HepG2 (cell line): ENCODE measurements around the gene ATP6V0D1. TPM values are rescaled to one million over a fixed set of nuclear protein-coding genes. Genes with fewer than 3 reads are reported as not detected.

ENCODE experiments used
- DR1 ChIP-seq: sonication (generic); formaldehyde crosslinking; IDR thresholded peaks from 2 replicates; pipeline ENCODE4 v1.8.0; 2021; ENCODE audit warnings: mild to moderate bottlenecking, missing genetic modification reagents, inconsistent platforms
- SAFB2 ChIP-seq: sonication (generic); formaldehyde crosslinking; IDR thresholded peaks from 2 replicates; pipeline ENCODE4 v1.5.1; 2020; ENCODE audit warnings: missing genetic modification reagents, low read depth, mild to moderate bottlenecking, borderline replicate concordance
- SNAPC2 ChIP-seq: sonication (generic); formaldehyde crosslinking; IDR thresholded peaks from 2 replicates; pipeline ENCODE4 v1.8.1; 2022; ENCODE audit warnings: mild to moderate bottlenecking, missing genetic modification reagents
- TBP ChIP-seq: sonication (generic); formaldehyde crosslinking; IDR thresholded peaks from 2 replicates; pipeline ENCODE4 v1.5.0; 2020; ENCODE audit warnings: missing genetic modification reagents
- TBX3 ChIP-seq: fragments of 450-650 bp; IDR thresholded peaks from 2 replicates; pipeline ENCODE4 v1.6.1; 2017; ENCODE audit warnings: antibody characterized with exemption, mild to moderate bottlenecking, inconsistent platforms, borderline replicate concordance
- ZFP41 ChIP-seq: sonication (generic); formaldehyde crosslinking; IDR thresholded peaks from 2 replicates; pipeline ENCODE4 v1.4.0; 2020; ENCODE audit warnings: mild to moderate bottlenecking, missing genetic modification reagents, borderline replicate concordance
- ZNF101 ChIP-seq: sonication (generic); formaldehyde crosslinking; IDR thresholded peaks from 2 replicates; pipeline ENCODE4 v1.4.0; 2020; ENCODE audit warnings: mild to moderate bottlenecking, low read depth, missing genetic modification reagents, borderline replicate concordance
- ZNF234 ChIP-seq: sonication (generic); formaldehyde crosslinking; conservative IDR thresholded peaks from 2 replicates; pipeline ENCODE4 v1.5.1; 2020; ENCODE audit warnings: mild to moderate bottlenecking, missing genetic modification reagents
- ZNF343 ChIP-seq: sonication (generic); formaldehyde crosslinking; IDR thresholded peaks from 2 replicates; pipeline ENCODE4 v1.4.0; 2020; ENCODE audit warnings: mild to moderate bottlenecking, missing genetic modification reagents
- ZNF441 ChIP-seq: sonication (generic); formaldehyde crosslinking; IDR thresholded peaks from 2 replicates; pipeline ENCODE4 v1.7.0; 2021; ENCODE audit warnings: missing genetic modification reagents, borderline replicate concordance
- ZNF746 ChIP-seq: sonication (generic); formaldehyde crosslinking; IDR thresholded peaks from 2 replicates; pipeline ENCODE4 v1.8.0; 2022; ENCODE audit warnings: mild to moderate bottlenecking, missing genetic modification reagents
- polyA plus RNA-seq, 8 experiments: library from polyadenylated mRNA; depleted of rRNA in 3 of 8; stranded (reverse) in 7 of 8; unstranded in 1 of 8; fragments of >200 nt; fragmentation: Illumina TruSeq in 4 of 8; extraction: Trizol in 4 of 8; gene quantifications; 2 replicates each; pipeline versions ENCODE4 v1.2.1 to v1.2.3, GENCODE V29; 2011 to 2016; ENCODE audit warnings: low read depth in 4 of 8, missing spikeins in 1 of 8, mixed read lengths in 1 of 8; ENCODE audit not compliant: insufficient read depth in 1 of 8
- total RNA-seq, 5 experiments: library from RNA; depleted of rRNA; stranded (reverse); fragments of >200 nt; fragmentation: Illumina TruSeq; extraction: Trizol; gene quantifications; 2 replicates each; pipeline ENCODE4 v1.2.3, GENCODE V29; 2016; ENCODE audit warnings: low read depth in 1 of 5
- TF ChIP-seq, protein P1 (sequence below), 2 experiments: fragments of 450-650 bp in 1 of 2; sonication (generic) in 1 of 2; formaldehyde crosslinking in 1 of 2; IDR thresholded peaks; 2 replicates each; pipeline versions ENCODE4 v1.6.1 to v1.8.0; 2016 to 2022; ENCODE audit warnings: antibody characterized with exemption in 1 of 2, mild to moderate bottlenecking in 1 of 2, missing genetic modification reagents in 1 of 2
- TF ChIP-seq, protein P2 (sequence below): sonication (generic); formaldehyde crosslinking; IDR thresholded peaks from 2 replicates; pipeline ENCODE4 v1.5.1; 2020; ENCODE audit warnings: missing genetic modification reagents, mild to moderate bottlenecking, borderline replicate concordance
- TF ChIP-seq, protein P3 (sequence below): sonication (generic); formaldehyde crosslinking; IDR thresholded peaks from 2 replicates; pipeline ENCODE4 v1.5.1; 2020; ENCODE audit warnings: mild to moderate bottlenecking, moderate library complexity, missing genetic modification reagents
- TF ChIP-seq, protein P4 (sequence below): sonication (generic); formaldehyde crosslinking; IDR thresholded peaks from 2 replicates; pipeline ENCODE4 v1.4.0; 2020; ENCODE audit warnings: missing genetic modification reagents

Gene ATP6V0D1
- total and polyA plus RNA-seq, 2 of the 13 experiments (the other 11 are each of a cell fraction or from before 2014, with no cell fraction given) = 51.1 to 61.3 TPM

DNA sequence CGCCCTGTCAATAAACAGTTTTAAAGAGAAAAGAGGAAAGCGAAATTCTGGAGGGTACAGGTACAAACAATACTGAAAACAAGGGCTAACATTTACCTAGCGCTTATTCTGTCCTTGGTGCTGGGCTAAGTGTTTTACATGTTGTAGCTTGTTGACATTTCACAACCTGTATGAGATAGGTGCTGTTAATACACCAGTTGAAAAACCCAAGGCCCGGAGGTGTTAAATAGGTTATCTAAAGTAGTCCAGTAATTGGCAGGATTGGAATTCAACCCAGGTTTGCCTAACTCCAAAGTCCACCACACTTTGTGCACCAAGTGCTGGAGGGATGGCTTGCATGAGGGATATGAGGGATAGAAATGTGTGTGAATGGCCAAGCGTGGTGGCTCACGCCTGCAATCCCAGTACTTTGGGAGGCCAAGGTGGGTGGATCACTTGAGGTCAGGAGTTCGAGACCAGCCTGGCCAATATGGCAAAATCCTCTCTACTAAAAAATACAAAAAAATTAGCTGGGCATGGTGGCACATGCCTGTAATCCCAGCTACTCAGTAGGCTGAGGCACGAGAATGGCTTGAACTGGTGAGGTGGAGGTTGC is 2.9 kb downstream of the ATP6V0D1 start (continued):
- TF ChIP-seq, protein P1, sequence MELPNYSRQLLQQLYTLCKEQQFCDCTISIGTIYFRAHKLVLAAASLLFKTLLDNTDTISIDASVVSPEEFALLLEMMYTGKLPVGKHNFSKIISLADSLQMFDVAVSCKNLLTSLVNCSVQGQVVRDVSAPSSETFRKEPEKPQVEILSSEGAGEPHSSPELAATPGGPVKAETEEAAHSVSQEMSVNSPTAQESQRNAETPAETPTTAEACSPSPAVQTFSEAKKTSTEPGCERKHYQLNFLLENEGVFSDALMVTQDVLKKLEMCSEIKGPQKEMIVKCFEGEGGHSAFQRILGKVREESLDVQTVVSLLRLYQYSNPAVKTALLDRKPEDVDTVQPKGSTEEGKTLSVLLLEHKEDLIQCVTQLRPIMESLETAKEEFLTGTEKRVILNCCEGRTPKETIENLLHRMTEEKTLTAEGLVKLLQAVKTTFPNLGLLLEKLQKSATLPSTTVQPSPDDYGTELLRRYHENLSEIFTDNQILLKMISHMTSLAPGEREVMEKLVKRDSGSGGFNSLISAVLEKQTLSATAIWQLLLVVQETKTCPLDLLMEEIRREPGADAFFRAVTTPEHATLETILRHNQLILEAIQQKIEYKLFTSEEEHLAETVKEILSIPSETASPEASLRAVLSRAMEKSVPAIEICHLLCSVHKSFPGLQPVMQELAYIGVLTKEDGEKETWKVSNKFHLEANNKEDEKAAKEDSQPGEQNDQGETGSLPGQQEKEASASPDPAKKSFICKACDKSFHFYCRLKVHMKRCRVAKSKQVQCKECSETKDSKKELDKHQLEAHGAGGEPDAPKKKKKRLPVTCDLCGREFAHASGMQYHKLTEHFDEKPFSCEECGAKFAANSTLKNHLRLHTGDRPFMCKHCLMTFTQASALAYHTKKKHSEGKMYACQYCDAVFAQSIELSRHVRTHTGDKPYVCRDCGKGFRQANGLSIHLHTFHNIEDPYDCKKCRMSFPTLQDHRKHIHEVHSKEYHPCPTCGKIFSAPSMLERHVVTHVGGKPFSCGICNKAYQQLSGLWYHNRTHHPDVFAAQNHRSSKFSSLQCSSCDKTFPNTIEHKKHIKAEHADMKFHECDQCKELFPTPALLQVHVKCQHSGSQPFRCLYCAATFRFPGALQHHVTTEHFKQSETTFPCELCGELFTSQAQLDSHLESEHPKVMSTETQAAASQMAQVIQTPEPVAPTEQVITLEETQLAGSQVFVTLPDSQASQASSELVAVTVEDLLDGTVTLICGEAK (IDR thresholded peaks at IDR 0.05) = no peak
- TF ChIP-seq, protein P1 (CRISPR knock-in tag; IDR thresholded peaks at IDR 0.05) = no peak
- no peak for TF ChIP-seq TBP (CRISPR knock-in tag)
- TF ChIP-seq, protein P2, sequence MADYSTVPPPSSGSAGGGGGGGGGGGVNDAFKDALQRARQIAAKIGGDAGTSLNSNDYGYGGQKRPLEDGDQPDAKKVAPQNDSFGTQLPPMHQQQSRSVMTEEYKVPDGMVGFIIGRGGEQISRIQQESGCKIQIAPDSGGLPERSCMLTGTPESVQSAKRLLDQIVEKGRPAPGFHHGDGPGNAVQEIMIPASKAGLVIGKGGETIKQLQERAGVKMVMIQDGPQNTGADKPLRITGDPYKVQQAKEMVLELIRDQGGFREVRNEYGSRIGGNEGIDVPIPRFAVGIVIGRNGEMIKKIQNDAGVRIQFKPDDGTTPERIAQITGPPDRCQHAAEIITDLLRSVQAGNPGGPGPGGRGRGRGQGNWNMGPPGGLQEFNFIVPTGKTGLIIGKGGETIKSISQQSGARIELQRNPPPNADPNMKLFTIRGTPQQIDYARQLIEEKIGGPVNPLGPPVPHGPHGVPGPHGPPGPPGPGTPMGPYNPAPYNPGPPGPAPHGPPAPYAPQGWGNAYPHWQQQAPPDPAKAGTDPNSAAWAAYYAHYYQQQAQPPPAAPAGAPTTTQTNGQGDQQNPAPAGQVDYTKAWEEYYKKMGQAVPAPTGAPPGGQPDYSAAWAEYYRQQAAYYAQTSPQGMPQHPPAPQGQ (CRISPR knock-in tag) = no peak
- TF ChIP-seq, protein P3, sequence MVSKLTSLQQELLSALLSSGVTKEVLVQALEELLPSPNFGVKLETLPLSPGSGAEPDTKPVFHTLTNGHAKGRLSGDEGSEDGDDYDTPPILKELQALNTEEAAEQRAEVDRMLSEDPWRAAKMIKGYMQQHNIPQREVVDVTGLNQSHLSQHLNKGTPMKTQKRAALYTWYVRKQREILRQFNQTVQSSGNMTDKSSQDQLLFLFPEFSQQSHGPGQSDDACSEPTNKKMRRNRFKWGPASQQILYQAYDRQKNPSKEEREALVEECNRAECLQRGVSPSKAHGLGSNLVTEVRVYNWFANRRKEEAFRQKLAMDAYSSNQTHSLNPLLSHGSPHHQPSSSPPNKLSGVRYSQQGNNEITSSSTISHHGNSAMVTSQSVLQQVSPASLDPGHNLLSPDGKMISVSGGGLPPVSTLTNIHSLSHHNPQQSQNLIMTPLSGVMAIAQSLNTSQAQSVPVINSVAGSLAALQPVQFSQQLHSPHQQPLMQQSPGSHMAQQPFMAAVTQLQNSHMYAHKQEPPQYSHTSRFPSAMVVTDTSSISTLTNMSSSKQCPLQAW (CRISPR knock-in tag) = no peak
- no peak for TF ChIP-seq ZFP41 (CRISPR knock-in tag)
- TF ChIP-seq ZNF343 (CRISPR knock-in tag) = no peak
- no peak for TF ChIP-seq ZNF746 (CRISPR knock-in tag)
- TF ChIP-seq ZNF441 (CRISPR knock-in tag) = no peak
- 0 out of 2 replicates have a peak, but pooled peaks have one; percentile 15 for TF ChIP-seq DR1
- TF ChIP-seq SNAPC2 = no peak
- no peak for TF ChIP-seq ZNF234
- TF ChIP-seq, protein P4, sequence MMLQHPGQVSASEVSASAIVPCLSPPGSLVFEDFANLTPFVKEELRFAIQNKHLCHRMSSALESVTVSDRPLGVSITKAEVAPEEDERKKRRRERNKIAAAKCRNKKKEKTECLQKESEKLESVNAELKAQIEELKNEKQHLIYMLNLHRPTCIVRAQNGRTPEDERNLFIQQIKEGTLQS (CRISPR knock-in tag) = no peak
- TF ChIP-seq ZNF101 (CRISPR knock-in tag) = no peak
- TF ChIP-seq TBX3 = peak; percentile 98
- TF ChIP-seq SAFB2 (CRISPR knock-in tag) = no peak
